IMR-90 (cell line): ENCODE data around the gene GP5. TPM values are rescaled to one million over a fixed set of nuclear protein-coding genes. Genes with fewer than 3 reads are reported as not detected.

Source experiments
- ATAC-seq: fragments of 200-7000 bp; cut with Tn5 transposase; 2 replicates; pipeline ENCODE4 v1.9.1; 2020; ENCODE audit warnings: low read depth, mild to moderate bottlenecking, moderate library complexity
- BruUV-seq: library from RNA; stranded (reverse); fragments of 400-500 nt; replicated peaks from 2 replicates; lab custom pipeline; 2021; lab: Mats Ljungman, UMichigan
- CTCF ChIA-PET: fragments of 300-600 bp; formaldehyde crosslinking; extraction: SDS; loops from one replicate; lab custom pipeline; 2021; ENCODE audit warnings: antibody characterized with exemption; lab: Yijun Ruan, JAX
- POLR2A ChIA-PET: fragments of 300-600 bp; sonication (Branson Sonifier 250); formaldehyde crosslinking; loops from one replicate; lab custom pipeline; 2022; ENCODE audit warnings: antibody characterized with exemption; ENCODE audit not compliant: unreplicated experiment; lab: Charles Lee
- DNase-seq: peaks from one replicate; pipeline ENCODE4 v3.0.0; 2013
- H2AFZ ChIP-seq: replicated peaks from 2 replicates; pipeline ENCODE3; 2013; ENCODE audit warnings: low read length, mild to moderate bottlenecking; ENCODE audit not compliant: poor library complexity
- H2AK5ac ChIP-seq: 2 replicates; pipeline ENCODE4 v1.6.1; 2013; ENCODE audit warnings: low read depth, low read length, inconsistent platforms
- H2AK9ac ChIP-seq: replicated peaks from 2 replicates; pipeline ENCODE3; 2013; ENCODE audit warnings: mild to moderate bottlenecking, low read depth, low read length, moderate library complexity; ENCODE audit not compliant: poor library complexity
- H2BK120ac ChIP-seq: 2 replicates; pipeline ENCODE4 v1.6.1; 2013; ENCODE audit warnings: low read depth, low read length, inconsistent platforms
- H2BK15ac ChIP-seq: 3 replicates; pipeline ENCODE4 v1.6.1; 2013; ENCODE audit warnings: low read depth, low read length, inconsistent platforms
- H2BK20ac ChIP-seq: 2 replicates; pipeline ENCODE4 v1.6.1; 2013; ENCODE audit warnings: low read depth, mild to moderate bottlenecking, inconsistent platforms, low read length, moderate library complexity
- H2BK5ac ChIP-seq: 2 replicates; pipeline ENCODE4 v1.6.1; 2013; ENCODE audit warnings: mild to moderate bottlenecking, low read depth, low read length, inconsistent platforms; ENCODE audit not compliant: poor library complexity, severe bottlenecking
- H3K14ac ChIP-seq: replicated peaks from 2 replicates; pipeline ENCODE4 v1.6.1; 2013; ENCODE audit warnings: low read depth, low read length, inconsistent platforms
- H3K18ac ChIP-seq: 2 replicates; pipeline ENCODE4 v1.6.1; 2013; ENCODE audit warnings: low read depth, low read length, control low read depth
- H3K23ac ChIP-seq: 2 replicates; pipeline ENCODE4 v1.6.1; 2013; ENCODE audit warnings: low read depth, low read length, inconsistent platforms
- H3K27ac ChIP-seq: 2 replicates; pipeline ENCODE4 v1.5.1; 2013; ENCODE audit warnings: mild to moderate bottlenecking, control low read depth, low read length; ENCODE audit not compliant: insufficient read depth
- H3K27me3 ChIP-seq: 2 replicates; pipeline ENCODE4 v1.6.1; 2013; ENCODE audit warnings: low read length; ENCODE audit not compliant: control insufficient read depth, insufficient read depth
- H3K36me3 ChIP-seq: 2 replicates; pipeline ENCODE4 v1.6.1; 2013; ENCODE audit warnings: low read length, mixed read lengths; ENCODE audit not compliant: control insufficient read depth, insufficient read depth
- H3K4ac ChIP-seq: 2 replicates; pipeline ENCODE4 v1.6.1; 2013; ENCODE audit warnings: low read depth, low read length, inconsistent platforms
- H3K4me1 ChIP-seq: 2 replicates; pipeline ENCODE4 v1.6.1; 2013; ENCODE audit warnings: low read length, mixed read lengths; ENCODE audit not compliant: control insufficient read depth, insufficient read depth
- H3K4me2 ChIP-seq: 2 replicates; pipeline ENCODE4 v1.6.1; 2013; ENCODE audit warnings: low read depth, mild to moderate bottlenecking, control low read depth, low read length, moderate library complexity
- H3K4me3 ChIP-seq: 2 replicates; pipeline ENCODE4 v1.5.1; 2013; ENCODE audit warnings: low read depth, mild to moderate bottlenecking, control low read depth, low read length, moderate library complexity; ENCODE audit not compliant: insufficient read depth
- H3K56ac ChIP-seq: 2 replicates; pipeline ENCODE4 v1.6.1; 2013; ENCODE audit warnings: low read length, inconsistent platforms; ENCODE audit not compliant: insufficient read depth; ENCODE audit errors: extremely low read depth
- H3K79me1 ChIP-seq, 2 experiments: 2 replicates each; pipeline ENCODE4 v1.6.1; 2013; ENCODE audit warnings: low read length in 2 of 2, inconsistent platforms in 1 of 2, low read depth in 1 of 2
- H3K9ac ChIP-seq: 2 replicates; pipeline ENCODE4 v1.6.1; 2013; ENCODE audit warnings: low read depth, low read length, control low read depth
- H3K9me1 ChIP-seq: 2 replicates; pipeline ENCODE4 v1.6.1; 2013; ENCODE audit warnings: low read length, inconsistent platforms; ENCODE audit not compliant: insufficient read depth
- H3K9me3 ChIP-seq: 2 replicates; pipeline ENCODE4 v1.6.1; 2013; ENCODE audit warnings: low read length; ENCODE audit not compliant: control insufficient read depth, insufficient read depth
- H4K20me1 ChIP-seq: 2 replicates; pipeline ENCODE4 v1.6.1; 2013; ENCODE audit warnings: low read length, inconsistent platforms; ENCODE audit not compliant: insufficient read depth
- H4K5ac ChIP-seq: 2 replicates; pipeline ENCODE4 v1.6.1; 2013; ENCODE audit warnings: mild to moderate bottlenecking, low read depth, low read length, control low read depth
- H4K8ac ChIP-seq, 2 experiments: 2 replicates each; pipeline ENCODE4 v1.6.1; 2013; ENCODE audit warnings: low read depth in 2 of 2, low read length in 2 of 2, control low read depth in 1 of 2, inconsistent platforms in 1 of 2
- H4K91ac ChIP-seq: 2 replicates; pipeline ENCODE4 v1.6.1; 2013; ENCODE audit warnings: low read depth, low read length, inconsistent platforms; ENCODE audit not compliant: insufficient read depth
- BHLHE40 ChIP-seq: fragments of 150-350 bp; IDR thresholded peaks from 2 replicates; pipeline ENCODE4 v1.6.1; 2016; ENCODE audit warnings: mild to moderate bottlenecking, low read depth, low read length
- CEBPB ChIP-seq: IDR thresholded peaks from 2 replicates; pipeline ENCODE4 v1.6.1; 2012; ENCODE audit warnings: low read depth, low read length, improper control_type of control experiment
- CHD1 ChIP-seq: IDR thresholded peaks from 2 replicates; pipeline ENCODE4 v1.6.1; 2012; ENCODE audit warnings: low read depth, low read length, improper control_type of control experiment
- CTCF ChIP-seq: conservative IDR thresholded peaks from 2 replicates; pipeline ENCODE4 v1.5.1; 2012; ENCODE audit warnings: mild to moderate bottlenecking, low read depth, low read length, improper control_type of control experiment
- MAFK ChIP-seq: IDR thresholded peaks from 2 replicates; pipeline ENCODE4 v1.6.1; 2012; ENCODE audit warnings: low read depth, low read length, improper control_type of control experiment
- MXI1 ChIP-seq: IDR thresholded peaks from 2 replicates; pipeline ENCODE4 v1.6.1; 2012; ENCODE audit warnings: low read depth, mild to moderate bottlenecking, low read length, moderate library complexity, borderline replicate concordance
- POLR2A ChIP-seq: IDR thresholded peaks from 2 replicates; pipeline ENCODE4 v1.6.1; 2012; ENCODE audit warnings: mild to moderate bottlenecking, low read depth, low read length
- RAD21 ChIP-seq: IDR thresholded peaks from 2 replicates; pipeline ENCODE4 v1.6.1; 2012; ENCODE audit warnings: low read length, improper control_type of control experiment
- RCOR1 ChIP-seq: IDR thresholded peaks from 2 replicates; pipeline ENCODE4 v1.6.1; 2012; ENCODE audit warnings: mild to moderate bottlenecking, low read length, improper control_type of control experiment; ENCODE audit not compliant: insufficient replicate concordance
- SMC3 ChIP-seq: fragments of 150-350 bp; IDR thresholded peaks from 2 replicates; pipeline ENCODE4 v1.6.1; 2016; ENCODE audit warnings: low read depth, mild to moderate bottlenecking, antibody characterized with exemption, low read length, moderate library complexity
- WGBS, 2 experiments: methylation state at CpG; one replicate each; pipeline versions ENCODE4 v1.1.5 to v1.1.7; 2013; ENCODE audit warnings: missing lambda C conversion rate in 2 of 2; ENCODE audit not compliant: insufficient read length in 1 of 2; ENCODE audit errors: extremely low coverage in 2 of 2; 5-methylcytosine and 5-hydroxymethylcytosine counted together
- dilution Hi-C: fragments of 300-500 bp; cut with HindIII; formaldehyde crosslinking; loops from one replicate; pipeline ENCODE4 v1.14.3; 2018; ENCODE audit warnings: low sequenced_read_pairs; ENCODE audit not compliant: unreplicated experiment
- in situ Hi-C: fragments of 300-500 bp; cut with MboI; formaldehyde crosslinking; loops from 3 replicates; pipeline ENCODE4 v1.14.3; 2019; ENCODE audit warnings: low sequenced_read_pairs, inconsistent platforms, mixed read lengths
- intact Hi-C: fragments of 100-400 bp; cut with micrococcal nuclease; formaldehyde crosslinking; loops from 2 replicates; pipeline ENCODE4 v1.10.0; 2022
- polyA plus RNA-seq, 3 experiments: library from polyadenylated mRNA; depleted of rRNA; stranded (reverse); fragments of >200 nt; gene quantifications; 2 replicates each; pipeline ENCODE4 v1.2.3, GENCODE V29; 2012; ENCODE audit warnings: low replicate concordance in 1 of 3
- total RNA-seq: library from RNA; depleted of rRNA; stranded (reverse); fragments of >200 nt; gene quantifications from 2 replicates; pipeline ENCODE4 v1.2.3, GENCODE V29; 2012

GP5 gene
- total and polyA plus RNA-seq, 2 of the 4 experiments (the other 2 are of a cell fraction), result under 0.01 to 0.12 TPM

GRCh38 chr3:194399874-194400411 is 877 bp upstream of the GP5 start:
- no peak overlapping the region for H3K4me2 ChIP-seq
- no peak overlapping the region for H3K56ac ChIP-seq
- 0 out of 2 replicates have a peak, but pooled peaks cover 3% of the 10 kb centered on the region for H3K9me1 ChIP-seq
- no peak overlapping the region for H4K5ac ChIP-seq
- no peak for TF ChIP-seq CTCF
- TF ChIP-seq CHD1, result no peak
- no peak for TF ChIP-seq CEBPB
- no peak for TF ChIP-seq SMC3
- no peak for TF ChIP-seq MAFK
- TF ChIP-seq BHLHE40, result no peak
- TF ChIP-seq RAD21, result no peak
- no peak for TF ChIP-seq RCOR1
- no peak for TF ChIP-seq MXI1
- TF ChIP-seq POLR2A, result no peak
- no peak overlapping the region for H3K9ac ChIP-seq
- no peaks in the 10 kb centered on the region for H3K79me1 ChIP-seq
- no peak overlapping the region for H4K8ac ChIP-seq
- ChIA-PET POLR2A (interaction anchor here (0.7 kb wide), 1 partner anchor 810 kb away, joined by 11 read pairs; no protein-coding TSS in a partner anchor), CTCF (interaction anchor here (0.6 to 1.3 kb wide), 2 partner anchors 67 to 658 kb away, joined by 3 to 4 read pairs; no protein-coding TSS in a partner anchor)
- no peak overlapping the region for H2AFZ ChIP-seq
- H3K4me3 ChIP-seq, result no peak overlapping the region
- DNase-seq (no peak), ATAC-seq (no peak)
- peaks cover 9% of the 10 kb centered on the region for H3K4me1 ChIP-seq
- no peak overlapping the region for H4K91ac ChIP-seq
- BruUV-seq, result no TSS peak
- H3K18ac ChIP-seq, result no peak overlapping the region
- H2BK20ac ChIP-seq, result no peak overlapping the region
- no peak overlapping the region for H3K23ac ChIP-seq
- H2BK5ac ChIP-seq, result no peak overlapping the region
- H3K27ac ChIP-seq, result no peak overlapping the region
- H2AK5ac ChIP-seq, result no peak overlapping the region
- H3K14ac ChIP-seq, result no peak overlapping the region
- peaks cover 12% of the 10 kb centered on the region; the same call in 1 of the 2 replicates for H3K27me3 ChIP-seq
- 87% methylated on average over 10 of the region's 15 CpGs; no CpG with 5 or more reads in 1 of the 2 experiments for WGBS, 2 experiments
- H2BK15ac ChIP-seq, result no peak overlapping the region
- no peak overlapping the region for H2AK9ac ChIP-seq
- H2BK120ac ChIP-seq, result no peak overlapping the region
- no peaks in the 10 kb centered on the region; the same call in 1 of the 2 replicates for H4K20me1 ChIP-seq
- peaks cover 3% of the 10 kb centered on the region for H3K36me3 ChIP-seq
- H3K4ac ChIP-seq, result no peak overlapping the region
- H3K9me3 ChIP-seq, result no peaks in the 10 kb centered on the region; the same call in 1 of the 2 replicates
- intact Hi-C loops, result loop anchor here (10.0 kb wide), 1 partner anchor 265 kb away; the partner anchor contains the start of gene HES1
- dilution Hi-C loops, result no loop called here
- in situ Hi-C loops, result no loop called here
